DMS114 treated with DMSO at 0.1 percent for 48 hours (cell line): Measurements from ENCODE around the gene ZNF662.

Source experiments
- DNase-seq: peaks from one replicate; lab custom pipeline; 2025; ENCODE audit not compliant: unreplicated experiment; lab: John Stamatoyannopoulos, UW

ZNF662 gene

GRCh38 chr3:42886294-42886822 is 19.6 kb upstream of the ZNF662 start:
- no peak for DNase-seq

- DNase-seq, result no peak
These were observed 18.9 kb upstream of the ZNF662 start for GRCh38 chr3:42887084-42887483.

- DNase-seq, result no peak
These were observed 14.9 kb upstream of the ZNF662 start for GRCh38 chr3:42891042-42891441.

- DNase-seq, result no peak
These were observed 13.8 kb upstream of the ZNF662 start for GRCh38 chr3:42892169-42892568.

- DNase-seq, result no peak
These were observed 13.1 kb upstream of the ZNF662 start for GRCh38 chr3:42892807-42893206.

- no peak for DNase-seq
These were observed 11.0 kb upstream of the ZNF662 start for GRCh38 chr3:42894698-42895579.

- DNase-seq, result no peak
These were observed 10.4 kb upstream of the ZNF662 start for GRCh38 chr3:42895580-42895868.

- DNase-seq, result no peak
These were observed 6.9 kb upstream of the ZNF662 start for GRCh38 chr3:42898896-42899675.

- no peak for DNase-seq
These were observed 5.5 kb upstream of the ZNF662 start for GRCh38 chr3:42900226-42901072.

GRCh38 chr3:42901073-42901415 is 4.9 kb upstream of the ZNF662 start:
- no peak for DNase-seq

- DNase-seq, result no peak
These were observed 3.7 kb upstream of the ZNF662 start for GRCh38 chr3:42902257-42902656.

GRCh38 chr3:42904076-42904475 is 1.9 kb upstream of the ZNF662 start:
- no peak for DNase-seq

GRCh38 chr3:42905740-42906069 is 237 bp upstream of the ZNF662 start:
- DNase-seq, result no peak

- no peak for DNase-seq
These were observed 874 bp downstream of the ZNF662 start for GRCh38 chr3:42906848-42907183.

GRCh38 chr3:42908675-42909074 is 2.7 kb downstream of the ZNF662 start:
- no peak for DNase-seq

- no peak for DNase-seq
These were observed 5.6 kb downstream of the ZNF662 start for GRCh38 chr3:42911551-42911950.

GRCh38 chr3:42914771-42915515 is 9.0 kb downstream of the ZNF662 start:
- no peak for DNase-seq

- DNase-seq, result no peak
These were observed 17.7 kb downstream of the ZNF662 start for GRCh38 chr3:42923606-42924005.

- DNase-seq, result no peak
These were observed 20.4 kb downstream of the ZNF662 start for GRCh38 chr3:42926310-42926709.

GRCh38 chr3:42934111-42934510 is 28.2 kb downstream of the ZNF662 start:
- DNase-seq, result no peak

- DNase-seq, result no peak
These were observed 29.0 kb downstream of the ZNF662 start for GRCh38 chr3:42934910-42935309.
